GM12801 (cell line): ENCODE results near the gene MYL7.

Source experiments
- TF ChIP-seq, protein P1 (sequence below): IDR thresholded peaks from one replicate; pipeline ENCODE4 v1.5.1; 2011; ENCODE audit warnings: control low read depth; ENCODE audit not compliant: insufficient read length; ENCODE audit errors: extremely low read depth

The MYL7 gene

GRCh38 chr7:44132039-44132438, 9.1 kb downstream of the MYL7 start:
- TF ChIP-seq, protein P1, sequence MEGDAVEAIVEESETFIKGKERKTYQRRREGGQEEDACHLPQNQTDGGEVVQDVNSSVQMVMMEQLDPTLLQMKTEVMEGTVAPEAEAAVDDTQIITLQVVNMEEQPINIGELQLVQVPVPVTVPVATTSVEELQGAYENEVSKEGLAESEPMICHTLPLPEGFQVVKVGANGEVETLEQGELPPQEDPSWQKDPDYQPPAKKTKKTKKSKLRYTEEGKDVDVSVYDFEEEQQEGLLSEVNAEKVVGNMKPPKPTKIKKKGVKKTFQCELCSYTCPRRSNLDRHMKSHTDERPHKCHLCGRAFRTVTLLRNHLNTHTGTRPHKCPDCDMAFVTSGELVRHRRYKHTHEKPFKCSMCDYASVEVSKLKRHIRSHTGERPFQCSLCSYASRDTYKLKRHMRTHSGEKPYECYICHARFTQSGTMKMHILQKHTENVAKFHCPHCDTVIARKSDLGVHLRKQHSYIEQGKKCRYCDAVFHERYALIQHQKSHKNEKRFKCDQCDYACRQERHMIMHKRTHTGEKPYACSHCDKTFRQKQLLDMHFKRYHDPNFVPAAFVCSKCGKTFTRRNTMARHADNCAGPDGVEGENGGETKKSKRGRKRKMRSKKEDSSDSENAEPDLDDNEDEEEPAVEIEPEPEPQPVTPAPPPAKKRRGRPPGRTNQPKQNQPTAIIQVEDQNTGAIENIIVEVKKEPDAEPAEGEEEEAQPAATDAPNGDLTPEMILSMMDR: no peak

DNA sequence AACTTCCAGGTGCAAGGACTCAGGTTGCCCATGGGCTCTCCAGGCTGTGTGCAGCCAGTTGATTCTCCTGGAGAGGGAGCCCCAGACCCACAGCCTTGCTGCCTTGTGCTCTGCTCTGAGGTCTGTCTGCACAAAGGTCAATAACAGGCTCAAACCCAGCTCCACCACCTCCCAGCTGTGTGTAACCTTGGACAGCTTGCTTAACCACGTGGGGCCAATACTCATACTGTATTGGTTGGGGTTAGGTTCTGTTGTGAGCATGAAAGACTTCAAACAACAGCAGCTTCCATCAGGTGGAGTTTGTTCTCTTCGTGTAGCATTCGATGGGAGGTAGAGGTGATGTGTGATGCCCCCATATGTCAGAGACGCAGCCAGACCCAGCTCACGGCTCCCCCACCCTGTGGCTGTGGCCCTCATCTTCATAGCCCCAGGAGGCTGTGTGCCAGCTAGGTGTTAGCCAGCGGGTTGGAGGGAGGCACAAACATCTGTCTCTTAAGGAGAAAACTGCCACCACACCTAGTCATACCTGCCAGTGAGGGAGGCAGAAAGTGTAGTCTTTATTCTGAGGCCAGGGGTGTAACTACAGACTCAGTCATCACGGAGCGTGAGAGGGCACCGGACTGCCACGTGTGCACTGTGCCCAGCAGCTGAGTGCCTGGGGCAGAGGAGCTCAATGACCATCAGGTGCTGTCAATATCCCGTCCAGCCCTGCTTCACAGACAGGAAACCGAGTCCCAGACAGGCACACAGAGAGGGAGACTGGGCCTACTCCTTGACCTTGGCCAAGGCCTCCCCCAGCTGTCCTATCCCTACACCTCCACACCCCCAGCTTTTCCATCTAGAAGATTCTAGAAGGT, 9.7 kb downstream of the MYL7 start:
- TF ChIP-seq, protein P1: no peak

GRCh38 chr7:44128721-44129582, 12.2 kb downstream of the MYL7 start:
- TF ChIP-seq, protein P1: no peak

DNA sequence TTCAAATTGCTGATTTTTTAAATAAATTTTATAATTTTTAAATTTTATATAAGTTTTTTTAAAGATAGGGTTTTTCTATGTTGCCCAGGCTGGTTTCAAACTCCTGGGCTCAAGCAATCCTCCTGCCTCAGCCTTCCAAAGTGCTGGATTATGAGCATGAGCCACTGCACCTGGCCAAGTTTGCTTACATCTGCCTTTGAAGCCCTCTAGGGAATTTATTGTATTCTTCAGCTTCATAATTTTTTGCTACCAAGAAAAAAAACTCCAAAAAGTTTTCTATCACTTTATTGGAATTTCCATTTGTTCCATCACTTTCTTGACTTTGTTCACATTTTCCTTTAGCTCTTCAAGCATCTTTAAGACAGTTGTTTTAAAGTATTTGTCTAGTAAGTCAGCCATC, 14.0 kb downstream of the MYL7 start:
- TF ChIP-seq, protein P1: no peak

DNA sequence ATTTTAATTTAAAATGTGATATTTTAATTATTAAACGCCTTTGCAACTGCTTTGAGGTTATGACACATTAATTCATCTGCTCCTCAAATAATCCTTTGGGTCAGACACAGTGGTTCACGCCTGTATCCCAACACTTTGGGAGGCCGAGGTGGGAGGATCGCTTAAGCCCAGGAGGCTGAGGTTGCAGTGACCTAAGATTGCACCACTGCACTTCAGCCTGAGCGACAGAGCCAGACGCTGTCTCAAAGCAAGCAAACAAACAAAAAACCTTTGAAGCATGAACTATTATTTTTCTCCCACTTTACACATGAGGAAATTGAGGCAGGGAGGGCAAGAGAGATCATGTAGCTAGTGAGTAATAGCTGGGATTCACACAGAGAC, 16.3 kb downstream of the MYL7 start:
- TF ChIP-seq, protein P1: no peak

- TF ChIP-seq, protein P1: no peak
These were observed 17.7 kb downstream of the MYL7 start, which contains the start of gene POLD2 for GRCh38 chr7:44123190-44124003. TSS of gene POLD2 (minus strand) at chr7:44123548. CDS start at chr7:44122053, 1,495 bp downstream.
